GM12878 (cell line): Measurements from ENCODE around the gene FCAMR. TPM values are rescaled to one million over a fixed set of nuclear protein-coding genes. Genes with fewer than 3 reads are reported as not detected.
A peak's percentile ranks its signal among the peaks of the same experiment; 100 is the strongest.

Source experiments
- ATAC-seq: fragments of 200-7000 bp; cut with Tn5 transposase; 3 replicates; pipeline ENCODE4 v1.9.1; 2020; ENCODE audit warnings: mild to moderate bottlenecking, moderate library complexity
- BruUV-seq: library from RNA; stranded (reverse); fragments of 400-500 nt; replicated peaks from 2 replicates; lab custom pipeline; 2021; lab: Mats Ljungman, UMichigan
- CTCF ChIA-PET: fragments of 300-600 bp; sonication (Branson Sonifier 250); formaldehyde crosslinking; extraction: SDS; loops from one replicate; lab custom pipeline; 2021; ENCODE audit warnings: inconsistent platforms; lab: Yijun Ruan, JAX
- POLR2A ChIA-PET: fragments of 350-600 bp; formaldehyde crosslinking; extraction: SDS; loops from one replicate; lab custom pipeline; 2021; ENCODE audit warnings: inconsistent platforms; lab: Charles Lee
- RAD21 ChIA-PET: fragments of 300-600 bp; sonication (Branson Sonifier 250); formaldehyde crosslinking; loops from one replicate; lab custom pipeline; 2023; ENCODE audit warnings: antibody characterized with exemption; ENCODE audit not compliant: unreplicated experiment; lab: Charles Lee
- SMC1A ChIA-PET: fragments of 300-600 bp; sonication (Branson Sonifier 250); formaldehyde crosslinking; loops from one replicate; lab custom pipeline; 2023; ENCODE audit not compliant: unreplicated experiment, uncharacterized antibody; lab: Charles Lee
- DNase-seq: peaks from one replicate; pipeline ENCODE4 v3.0.0-alpha.2; 2011; ENCODE audit warnings: low read depth, low spot score
- FAIRE-seq: peaks from 3 replicates; lab custom pipeline; 2011; peaks lifted over from hg19 to GRCh38; lab: Jason Lieb, UNC
- H2AFZ ChIP-seq: 2 replicates; pipeline ENCODE4 v1.6.0; 2011; ENCODE audit warnings: low read depth, low read length, control low read depth; ENCODE audit not compliant: control insufficient read depth
- H3K27ac ChIP-seq: 2 replicates; pipeline ENCODE4 v1.5.1; 2011; ENCODE audit warnings: control low read depth; ENCODE audit not compliant: control insufficient read depth, insufficient read depth
- H3K27me3 ChIP-seq, 2 experiments: replicated peaks in 1 of 2; 2 replicates each; pipeline versions ENCODE4 v1.6.0 to v1.6.1; 2011; ENCODE audit warnings: low read length in 1 of 2; ENCODE audit not compliant: control insufficient read depth in 2 of 2, insufficient read depth in 2 of 2
- H3K36me3 ChIP-seq, 2 experiments: 2 replicates each; pipeline ENCODE4 v1.5.1; 2011; ENCODE audit warnings: low read length in 1 of 2; ENCODE audit not compliant: control insufficient read depth in 2 of 2, insufficient read depth in 2 of 2
- H3K4me1 ChIP-seq: 2 replicates; pipeline ENCODE4 v1.6.1; 2011; ENCODE audit warnings: mild to moderate bottlenecking, low read length, moderate library complexity, mixed read lengths; ENCODE audit not compliant: control insufficient read depth, insufficient read depth
- H3K4me2 ChIP-seq: 2 replicates; pipeline ENCODE4 v1.6.0; 2011; ENCODE audit warnings: control low read depth; ENCODE audit not compliant: control insufficient read depth, insufficient read depth
- H3K4me3 ChIP-seq: fragments of 200-600 bp; sonication (generic); 2 replicates; pipeline ENCODE4 v1.5.1; 2016
- H3K79me2 ChIP-seq: 2 replicates; pipeline ENCODE4 v1.6.0; 2011; ENCODE audit warnings: low read length; ENCODE audit not compliant: control insufficient read depth, insufficient read depth
- H3K9ac ChIP-seq: 2 replicates; pipeline ENCODE4 v1.8.0; 2011; ENCODE audit warnings: low read length, control low read depth, mixed read lengths; ENCODE audit not compliant: control insufficient read depth, insufficient read depth
- H3K9me3 ChIP-seq: replicated peaks from 3 replicates; pipeline ENCODE4 v1.5.1; 2011; ENCODE audit warnings: mild to moderate bottlenecking, low read length; ENCODE audit not compliant: control insufficient read depth, insufficient read depth
- H4K20me1 ChIP-seq: 2 replicates; pipeline ENCODE4 v1.6.0; 2011; ENCODE audit not compliant: control insufficient read depth, insufficient read depth
- EED ChIP-seq: sonication (generic); IDR thresholded peaks from 2 replicates; pipeline ENCODE4 v1.6.1; 2016; ENCODE audit warnings: antibody characterized with exemption, low read depth
- EGR1 ChIP-seq, 2 experiments: IDR thresholded peaks; 1 replicate in 1 of 2; 2 replicates in 1 of 2; pipeline ENCODE4 v1.6.1; 2011 to 2012; ENCODE audit warnings: low read depth in 2 of 2, low read length in 2 of 2, borderline replicate concordance in 1 of 2, mild to moderate bottlenecking in 1 of 2, moderate library complexity in 1 of 2
- HCFC1 ChIP-seq: fragments of 150-350 bp; IDR thresholded peaks from 2 replicates; pipeline ENCODE4 v1.6.1; 2014; ENCODE audit warnings: low read length
- IRF4 ChIP-seq: IDR thresholded peaks from 2 replicates; pipeline ENCODE4 v1.6.1; 2011; ENCODE audit warnings: low read depth, low read length
- KLF5 ChIP-seq: fragments of 450-650 bp; IDR thresholded peaks from 2 replicates; pipeline ENCODE4 v1.6.1; 2014; ENCODE audit warnings: mild to moderate bottlenecking; ENCODE audit not compliant: partially characterized antibody
- MTA3 ChIP-seq: IDR thresholded peaks from 2 replicates; pipeline ENCODE4 v1.6.1; 2012; ENCODE audit warnings: low read length, inconsistent platforms, borderline replicate concordance
- SMAD5 ChIP-seq: IDR thresholded peaks from 2 replicates; pipeline ENCODE4 v1.6.1; 2016; ENCODE audit warnings: antibody characterized with exemption, low read depth
- SMC3 ChIP-seq: IDR thresholded peaks from 2 replicates; pipeline ENCODE4 v1.6.1; 2011; ENCODE audit warnings: low read length, improper control_type of control experiment, borderline replicate concordance
- SREBF1 ChIP-seq: IDR thresholded peaks from 2 replicates; pipeline ENCODE4 v1.6.1; 2012; ENCODE audit warnings: mild to moderate bottlenecking, low read length
- ZBED1 ChIP-seq: IDR thresholded peaks from 2 replicates; pipeline ENCODE4 v1.6.1; 2016; ENCODE audit warnings: borderline replicate concordance
- WGBS: methylation state at CpG from one replicate; pipeline ENCODE4 v1.1.6; 2016; ENCODE audit warnings: low lambda C conversion rate; ENCODE audit not compliant: insufficient replicate concordance, insufficient coverage; ENCODE audit errors: missing lambda C conversion rate; 5-methylcytosine and 5-hydroxymethylcytosine counted together
- in situ Hi-C: fragments of 300-500 bp; cut with MboI; formaldehyde crosslinking; loops from 9 replicates; pipeline ENCODE4 v1.14.3; 2018; ENCODE audit warnings: mixed read lengths
- intact Hi-C: fragments of 100-400 bp; cut with micrococcal nuclease; formaldehyde crosslinking; loops from one replicate; pipeline ENCODE4 v1.14.2; 2022; ENCODE audit not compliant: unreplicated experiment
- polyA plus RNA-seq, 11 experiments: library from polyadenylated mRNA; depleted of rRNA in 4 of 11; unstranded in 6 of 11; stranded (reverse) in 5 of 11; fragments of >200 nt; fragmentation: Nextera tagmentation in 4 of 11; fragmentation: Illumina TruSeq in 1 of 11; extraction: Ambion mirVana in 4 of 11; extraction: Trizol in 1 of 11; gene quantifications; 1 replicate in 1 of 11; 2 replicates in 10 of 11; pipeline versions ENCODE4 v1.2.1 to v1.2.3, GENCODE V29; 2011 to 2016; ENCODE audit warnings: inconsistent platforms in 2 of 11, missing spikeins in 2 of 11, low read depth in 1 of 11
- total RNA-seq, 4 experiments: library from RNA; depleted of rRNA in 3 of 4; stranded (reverse); fragments of >200 nt in 3 of 4; fragmentation: Illumina TruSeq in 1 of 4; extraction: Trizol in 1 of 4; gene quantifications; 2 replicates each; pipeline versions ENCODE4 v1.2.1 to v1.2.3, GENCODE V29; 2013 to 2021
- TF ChIP-seq, protein P1 (sequence below), 3 experiments: IDR thresholded peaks in 2 of 3; conservative IDR thresholded peaks in 1 of 3; 2 replicates each; pipeline ENCODE4 v1.5.1; 2011; ENCODE audit warnings: low read depth in 3 of 3, low read length in 3 of 3, mild to moderate bottlenecking in 3 of 3, control low read depth in 2 of 3, moderate library complexity in 2 of 3, inconsistent platforms in 1 of 3, mixed read lengths in 1 of 3; ENCODE audit not compliant: control insufficient read depth in 2 of 3, insufficient read depth in 1 of 3; ENCODE audit errors: extremely low read depth in 1 of 3
- TF ChIP-seq, protein P2 (sequence below): fragments of 150-350 bp; IDR thresholded peaks from 2 replicates; pipeline ENCODE4 v1.6.1; 2014; ENCODE audit warnings: mild to moderate bottlenecking, low read depth, low read length
- TF ChIP-seq, protein P3 (sequence below): fragments of 450-650 bp; conservative IDR thresholded peaks from 2 replicates; pipeline ENCODE4 v1.6.1; 2017; ENCODE audit warnings: mild to moderate bottlenecking, moderate library complexity
- TF ChIP-seq, protein P4 (sequence below): fragments of 450-650 bp; IDR thresholded peaks from 2 replicates; pipeline ENCODE4 v1.6.1; 2017; ENCODE audit warnings: mild to moderate bottlenecking, low read depth, inconsistent platforms; ENCODE audit not compliant: poor library complexity, severe bottlenecking

The FCAMR gene
- total and polyA plus RNA-seq, 10 of the 15 experiments (the other 5 are each of a cell fraction or from before 2014, with no cell fraction given): 0.04 to 0.15 (median 0.06) TPM; not detected in 3

DNA sequence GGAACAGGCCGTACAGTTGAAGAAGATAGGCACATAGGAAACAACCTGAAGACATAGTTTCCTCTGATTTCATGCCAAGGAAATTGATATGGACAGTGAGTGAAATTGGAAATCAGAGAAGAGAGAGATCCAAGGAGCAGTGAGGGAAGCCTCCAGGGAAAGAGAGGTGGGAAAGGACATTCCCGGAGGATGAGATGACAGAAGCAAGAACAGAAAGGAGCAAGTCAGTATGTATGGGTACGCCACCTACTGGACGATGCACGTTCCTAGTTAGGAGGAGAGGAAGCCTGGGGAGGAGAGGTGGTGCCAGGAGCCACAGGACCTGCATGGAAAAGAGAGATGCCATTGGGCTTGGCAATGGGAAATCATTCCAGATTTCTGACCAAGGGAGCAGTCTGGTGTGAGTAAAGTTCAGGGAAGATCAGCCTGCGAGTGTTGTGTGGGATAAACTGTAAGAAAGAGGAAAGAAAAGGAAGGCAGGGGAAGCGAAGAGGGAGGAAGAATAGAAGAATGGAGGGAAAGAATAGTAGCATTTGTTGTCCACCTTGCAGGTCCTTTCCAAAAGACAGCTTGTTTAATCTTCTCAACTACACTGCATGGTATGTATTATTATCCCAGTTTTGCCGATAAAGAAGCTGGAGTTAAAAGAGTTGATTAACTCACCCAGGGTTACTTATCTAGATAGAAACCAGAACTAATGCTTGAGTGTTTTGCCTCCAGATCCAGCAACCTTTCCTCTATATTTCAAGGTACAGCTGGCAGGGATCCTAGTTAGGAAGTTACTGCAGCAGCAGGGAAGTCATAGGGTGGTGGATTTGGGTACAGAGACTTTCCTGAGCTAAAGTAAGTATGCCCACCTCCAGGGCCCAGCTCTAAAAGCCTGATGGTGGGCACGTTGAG, 34.9 kb upstream of the FCAMR start:
- ChIA-PET POLR2A (no interaction called here), SMC1A (interaction anchor here (0.6 to 1.8 kb wide), 4 partner anchors 9 to 235 kb away, joined by 3 to 9 read pairs (median 4); no protein-coding TSS in a partner anchor), RAD21 (interaction anchor here (1.1 to 1.2 kb wide), 2 partner anchors 22 to 372 kb away, joined by 3 to 4 read pairs; no protein-coding TSS in a partner anchor), CTCF (interaction anchor here (0.7 to 4.4 kb wide), 29 partner anchors 9 to 270 kb away, joined by 3 to 35 read pairs (median 5); no protein-coding TSS in a partner anchor)
- no peak overlapping the region for H3K4me2 ChIP-seq
- FAIRE-seq: peak; percentile 95
- H3K9me3 ChIP-seq: no peaks in the 10 kb centered on the region
- no peaks in the 10 kb centered on the region for H4K20me1 ChIP-seq
- ATAC-seq: peak; percentile 96
- no peak overlapping the region for H3K27ac ChIP-seq
- intact Hi-C loops: loop anchor here (5.0 kb wide), 1 partner anchor 72 kb away; no protein-coding TSS in a partner anchor
- 23% methylated on average over 9 of the region's 9 CpGs for WGBS
- no peak overlapping the region for H3K4me3 ChIP-seq
- in situ Hi-C loops: no loop called here
- H3K27me3 ChIP-seq: peaks cover 2 to 3% of the 10 kb centered on the region in 2 experiments
- H3K79me2 ChIP-seq: no peaks in the 10 kb centered on the region
- H3K4me1 ChIP-seq: no peaks in the 10 kb centered on the region
- no peak overlapping the region for H3K9ac ChIP-seq
- no peaks in the 10 kb centered on the region for H3K36me3 ChIP-seq
- peak; percentile 7 for DNase-seq
- no TSS peak for BruUV-seq
- peak overlapping the region; percentile 60; the same call in 1 of the 2 replicates for H2AFZ ChIP-seq
- no peak for TF ChIP-seq HCFC1
- TF ChIP-seq, protein P1, sequence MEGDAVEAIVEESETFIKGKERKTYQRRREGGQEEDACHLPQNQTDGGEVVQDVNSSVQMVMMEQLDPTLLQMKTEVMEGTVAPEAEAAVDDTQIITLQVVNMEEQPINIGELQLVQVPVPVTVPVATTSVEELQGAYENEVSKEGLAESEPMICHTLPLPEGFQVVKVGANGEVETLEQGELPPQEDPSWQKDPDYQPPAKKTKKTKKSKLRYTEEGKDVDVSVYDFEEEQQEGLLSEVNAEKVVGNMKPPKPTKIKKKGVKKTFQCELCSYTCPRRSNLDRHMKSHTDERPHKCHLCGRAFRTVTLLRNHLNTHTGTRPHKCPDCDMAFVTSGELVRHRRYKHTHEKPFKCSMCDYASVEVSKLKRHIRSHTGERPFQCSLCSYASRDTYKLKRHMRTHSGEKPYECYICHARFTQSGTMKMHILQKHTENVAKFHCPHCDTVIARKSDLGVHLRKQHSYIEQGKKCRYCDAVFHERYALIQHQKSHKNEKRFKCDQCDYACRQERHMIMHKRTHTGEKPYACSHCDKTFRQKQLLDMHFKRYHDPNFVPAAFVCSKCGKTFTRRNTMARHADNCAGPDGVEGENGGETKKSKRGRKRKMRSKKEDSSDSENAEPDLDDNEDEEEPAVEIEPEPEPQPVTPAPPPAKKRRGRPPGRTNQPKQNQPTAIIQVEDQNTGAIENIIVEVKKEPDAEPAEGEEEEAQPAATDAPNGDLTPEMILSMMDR (IDR thresholded peaks at IDR 0.05 in 2 of 3, conservative IDR thresholded peaks at IDR 0.05 in 1 of 3; ENCODE audit: control insufficient read depth in 2 of 3, extremely low read depth in 1 of 3, insufficient read depth in 1 of 3, low read depth in 3 of 3, low read length in 3 of 3): peak; percentile 78 to 90 (median 85)
- TF ChIP-seq IRF4: peak; percentile 31; the same call in 1 of the 2 replicates
- no peak for TF ChIP-seq SMAD5
- peak; percentile 25; the same call in 1 of the 2 replicates for TF ChIP-seq SMC3
- TF ChIP-seq, protein P2, sequence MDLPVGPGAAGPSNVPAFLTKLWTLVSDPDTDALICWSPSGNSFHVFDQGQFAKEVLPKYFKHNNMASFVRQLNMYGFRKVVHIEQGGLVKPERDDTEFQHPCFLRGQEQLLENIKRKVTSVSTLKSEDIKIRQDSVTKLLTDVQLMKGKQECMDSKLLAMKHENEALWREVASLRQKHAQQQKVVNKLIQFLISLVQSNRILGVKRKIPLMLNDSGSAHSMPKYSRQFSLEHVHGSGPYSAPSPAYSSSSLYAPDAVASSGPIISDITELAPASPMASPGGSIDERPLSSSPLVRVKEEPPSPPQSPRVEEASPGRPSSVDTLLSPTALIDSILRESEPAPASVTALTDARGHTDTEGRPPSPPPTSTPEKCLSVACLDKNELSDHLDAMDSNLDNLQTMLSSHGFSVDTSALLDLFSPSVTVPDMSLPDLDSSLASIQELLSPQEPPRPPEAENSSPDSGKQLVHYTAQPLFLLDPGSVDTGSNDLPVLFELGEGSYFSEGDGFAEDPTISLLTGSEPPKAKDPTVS: no peak
- TF ChIP-seq, protein P3, sequence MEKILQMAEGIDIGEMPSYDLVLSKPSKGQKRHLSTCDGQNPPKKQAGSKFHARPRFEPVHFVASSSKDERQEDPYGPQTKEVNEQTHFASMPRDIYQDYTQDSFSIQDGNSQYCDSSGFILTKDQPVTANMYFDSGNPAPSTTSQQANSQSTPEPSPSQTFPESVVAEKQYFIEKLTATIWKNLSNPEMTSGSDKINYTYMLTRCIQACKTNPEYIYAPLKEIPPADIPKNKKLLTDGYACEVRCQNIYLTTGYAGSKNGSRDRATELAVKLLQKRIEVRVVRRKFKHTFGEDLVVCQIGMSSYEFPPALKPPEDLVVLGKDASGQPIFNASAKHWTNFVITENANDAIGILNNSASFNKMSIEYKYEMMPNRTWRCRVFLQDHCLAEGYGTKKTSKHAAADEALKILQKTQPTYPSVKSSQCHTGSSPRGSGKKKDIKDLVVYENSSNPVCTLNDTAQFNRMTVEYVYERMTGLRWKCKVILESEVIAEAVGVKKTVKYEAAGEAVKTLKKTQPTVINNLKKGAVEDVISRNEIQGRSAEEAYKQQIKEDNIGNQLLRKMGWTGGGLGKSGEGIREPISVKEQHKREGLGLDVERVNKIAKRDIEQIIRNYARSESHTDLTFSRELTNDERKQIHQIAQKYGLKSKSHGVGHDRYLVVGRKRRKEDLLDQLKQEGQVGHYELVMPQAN: no peak
- no peak for TF ChIP-seq MTA3
- no peak for TF ChIP-seq ZBED1
- no peak for TF ChIP-seq KLF5
- no peak for TF ChIP-seq SREBF1
- TF ChIP-seq EED: 0 out of 2 replicates have a peak, but pooled peaks have one; percentile 16
- TF ChIP-seq EGR1 (IDR thresholded peaks at IDR 0.05; ENCODE audit: borderline replicate concordance in 1 of 2, low read depth in 2 of 2, low read length in 2 of 2): no peak
- TF ChIP-seq, protein P4, sequence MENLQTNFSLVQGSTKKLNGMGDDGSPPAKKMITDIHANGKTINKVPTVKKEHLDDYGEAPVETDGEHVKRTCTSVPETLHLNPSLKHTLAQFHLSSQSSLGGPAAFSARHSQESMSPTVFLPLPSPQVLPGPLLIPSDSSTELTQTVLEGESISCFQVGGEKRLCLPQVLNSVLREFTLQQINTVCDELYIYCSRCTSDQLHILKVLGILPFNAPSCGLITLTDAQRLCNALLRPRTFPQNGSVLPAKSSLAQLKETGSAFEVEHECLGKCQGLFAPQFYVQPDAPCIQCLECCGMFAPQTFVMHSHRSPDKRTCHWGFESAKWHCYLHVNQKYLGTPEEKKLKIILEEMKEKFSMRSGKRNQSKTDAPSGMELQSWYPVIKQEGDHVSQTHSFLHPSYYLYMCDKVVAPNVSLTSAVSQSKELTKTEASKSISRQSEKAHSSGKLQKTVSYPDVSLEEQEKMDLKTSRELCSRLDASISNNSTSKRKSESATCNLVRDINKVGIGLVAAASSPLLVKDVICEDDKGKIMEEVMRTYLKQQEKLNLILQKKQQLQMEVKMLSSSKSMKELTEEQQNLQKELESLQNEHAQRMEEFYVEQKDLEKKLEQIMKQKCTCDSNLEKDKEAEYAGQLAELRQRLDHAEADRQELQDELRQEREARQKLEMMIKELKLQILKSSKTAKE: no peak
